CD4-positive, alpha-beta T cell treated with Interleukin-6 for 4 hours (primary cell): Measurements from ENCODE around the gene GAMT.

ENCODE experiments used
- DNase-seq: peaks from one replicate; pipeline ENCODE4 v3.0.0-alpha.2; 2020; ENCODE audit warnings: mixed read lengths

GAMT gene

DNA sequence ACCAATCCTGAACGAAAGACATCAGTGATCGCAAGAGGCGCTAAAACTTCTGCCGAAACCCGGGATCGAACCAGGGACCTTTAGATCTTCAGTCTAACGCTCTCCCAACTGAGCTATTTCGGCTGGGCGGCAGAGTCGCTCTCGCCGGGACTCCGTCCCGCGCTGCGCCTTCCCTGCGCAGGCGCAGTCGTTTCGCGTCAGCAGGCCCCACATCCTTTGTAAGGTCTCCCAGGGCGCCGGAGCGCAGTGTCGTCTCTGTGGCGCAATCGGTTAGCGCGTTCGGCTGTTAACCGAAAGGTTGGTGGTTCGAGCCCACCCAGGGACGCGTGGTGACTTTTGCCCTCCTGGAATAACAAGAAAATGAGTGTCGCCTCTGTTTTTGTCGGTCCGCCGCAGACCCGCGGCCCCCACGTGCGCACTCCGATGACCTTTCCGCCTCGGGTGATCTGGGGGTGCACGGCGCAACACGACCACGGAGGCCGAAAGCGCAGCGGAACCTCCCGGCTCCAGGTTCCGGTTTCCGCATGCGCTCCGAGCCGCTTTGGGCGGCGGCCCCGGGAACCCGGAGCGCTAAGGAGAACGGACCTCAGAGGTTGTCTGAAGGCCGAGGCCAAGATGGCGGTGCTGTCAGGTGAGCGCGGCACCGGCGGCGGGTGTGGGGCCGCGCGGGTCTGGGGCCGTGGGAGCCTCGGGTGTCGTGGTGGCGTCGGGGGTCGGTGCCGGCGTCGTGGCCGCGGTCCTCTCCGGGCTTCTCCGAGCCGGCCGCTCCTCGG lies 17.8 kb downstream of the GAMT start, which contains the start of gene NDUFS7:
Gene NDUFS7, plus strand, starts transcription at position 596 of the 773 bp plus-strand sequence. Its CDS starts 20 bp downstream, at position 616.
- DNase-seq: peak; percentile 91

DNA sequence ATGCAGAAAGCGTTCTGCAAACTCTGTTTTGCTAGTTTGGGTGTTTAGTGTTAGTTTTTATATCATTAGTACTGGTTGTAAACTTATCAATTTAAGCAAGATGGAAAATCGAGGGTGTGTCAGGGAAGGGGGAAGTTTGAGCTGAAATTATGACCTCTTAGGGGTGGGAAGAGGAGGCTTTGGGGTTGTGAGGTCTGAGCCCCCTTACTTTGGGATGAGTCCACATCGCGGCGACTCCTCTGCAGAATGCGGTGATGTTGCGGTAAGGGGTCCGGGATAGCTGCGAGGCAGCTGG lies 18.4 kb downstream of the GAMT start:
- no peak for DNase-seq

DNA sequence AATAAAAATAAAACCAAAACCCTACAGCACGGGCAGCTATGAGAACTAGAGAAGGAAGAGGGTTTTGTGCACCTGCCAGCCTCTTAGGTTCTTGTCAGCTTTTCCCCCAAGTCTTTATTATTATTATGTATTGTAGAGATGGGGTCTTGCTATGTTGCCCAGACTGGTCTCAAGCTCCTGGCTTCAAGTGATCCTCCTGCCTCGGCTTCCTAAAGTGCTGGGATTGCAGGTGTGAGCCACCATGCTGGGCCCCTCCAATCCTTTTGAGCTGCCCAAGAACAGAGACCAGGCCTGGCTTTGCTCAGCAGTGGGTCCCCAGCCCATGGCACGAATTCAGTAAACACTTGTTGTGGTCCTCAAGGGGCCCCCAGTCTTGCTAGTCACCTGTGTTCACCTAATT lies 19.1 kb downstream of the GAMT start:
- DNase-seq: no peak

DNA sequence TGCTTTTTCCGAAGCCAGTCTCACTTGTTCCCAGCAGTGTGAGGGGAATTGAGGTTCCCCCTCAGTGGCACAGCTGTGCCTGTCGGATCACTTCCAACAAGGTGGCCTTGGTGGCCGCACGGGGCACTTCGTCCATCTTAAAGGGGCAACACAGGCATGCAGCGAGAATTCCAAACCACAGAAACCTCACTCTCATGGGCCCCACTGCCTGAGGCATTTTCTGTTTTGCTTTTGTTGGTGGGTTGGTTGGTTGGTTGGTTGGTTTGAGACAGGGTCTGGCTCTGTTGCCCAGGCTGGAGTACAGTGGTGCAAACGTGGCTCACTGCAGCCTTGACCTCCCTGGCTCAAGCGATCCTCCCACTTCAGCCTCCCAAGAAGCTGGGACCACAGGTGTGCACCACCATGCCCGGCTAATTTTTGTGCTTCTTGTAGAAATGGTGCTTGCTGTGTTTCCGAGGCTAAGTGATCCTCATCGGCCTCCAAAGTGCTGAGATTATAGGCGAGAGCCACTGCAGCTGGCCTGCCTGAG lies 21.3 kb downstream of the GAMT start:
- DNase-seq: no peak

DNA sequence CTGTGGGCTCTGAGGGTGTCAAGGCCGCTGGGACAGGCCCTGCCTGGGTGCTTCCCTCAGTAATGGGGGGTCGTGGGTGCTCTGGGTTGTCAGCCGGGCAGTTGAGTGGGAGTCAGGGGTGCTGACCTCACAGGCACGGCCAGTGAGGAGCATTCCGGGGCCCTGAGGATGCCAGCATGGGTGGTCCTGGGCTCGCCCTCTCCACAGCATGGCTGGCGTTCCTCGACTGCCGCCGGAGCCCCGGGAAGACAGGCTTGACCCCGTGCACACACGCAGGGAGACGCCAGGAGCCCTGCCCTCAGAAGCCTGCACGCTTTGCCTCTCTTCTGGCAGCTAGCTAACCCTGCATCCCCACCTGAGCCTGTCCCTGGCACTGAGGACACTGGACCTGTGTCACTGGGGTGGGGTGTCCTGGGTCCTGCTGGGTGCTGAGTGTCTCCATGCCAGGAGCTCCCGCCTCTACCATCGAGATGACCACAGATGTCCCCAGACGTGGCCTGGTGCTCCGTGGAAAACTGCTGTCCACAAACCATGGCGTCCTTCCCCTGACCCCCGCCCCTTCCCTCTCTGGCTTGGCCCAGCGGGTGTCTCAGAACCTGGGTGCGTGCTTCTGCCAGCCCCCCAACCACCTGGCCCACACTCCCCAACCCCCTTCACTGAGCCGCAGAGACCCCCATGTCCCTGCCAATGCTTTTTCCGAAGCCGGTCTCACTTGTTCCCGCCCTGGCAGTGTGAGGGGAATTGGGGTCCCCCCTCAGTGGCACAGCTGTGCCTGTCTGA lies 22.0 kb downstream of the GAMT start:
- no peak for DNase-seq

DNA sequence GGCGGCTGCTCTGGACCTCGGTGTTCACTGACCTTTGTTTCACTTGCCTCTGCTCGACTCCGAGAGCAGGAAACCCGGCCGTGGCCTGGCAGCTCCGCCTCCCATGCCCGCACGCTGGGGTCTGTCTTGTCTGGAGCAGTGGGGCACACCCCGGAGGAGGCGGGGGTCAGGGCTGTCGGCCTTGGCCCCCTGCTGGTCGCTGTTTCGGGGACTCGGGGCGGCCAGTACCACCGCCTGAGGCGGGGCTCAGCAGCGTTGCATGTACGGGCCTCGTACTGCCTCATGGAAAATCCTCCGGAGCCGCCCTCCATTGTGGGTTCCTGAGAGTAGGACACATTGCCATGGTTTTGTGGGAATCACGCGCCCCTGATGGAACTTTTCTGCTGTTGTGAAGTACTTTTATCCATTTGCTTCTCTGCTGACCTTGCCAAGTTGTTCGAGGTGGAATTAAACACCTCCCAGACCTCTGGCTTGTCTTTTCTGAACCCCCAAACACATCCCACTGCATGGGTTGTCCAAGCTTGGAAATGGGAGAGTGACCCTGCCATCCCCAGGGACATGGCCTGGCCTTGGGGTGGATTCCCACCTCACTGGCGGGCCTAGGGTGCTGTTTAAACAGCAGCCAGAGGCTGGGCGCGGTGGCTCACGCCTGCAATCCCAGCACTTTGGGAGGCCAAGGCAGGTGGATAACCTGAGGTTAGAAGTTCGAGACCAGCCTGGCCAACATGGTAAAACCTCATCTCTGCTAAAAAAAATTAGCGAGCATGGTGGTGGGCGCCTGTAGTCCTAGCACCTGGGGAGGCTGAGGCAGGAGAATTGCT lies 23.2 kb downstream of the GAMT start:
- no peak for DNase-seq

DNA sequence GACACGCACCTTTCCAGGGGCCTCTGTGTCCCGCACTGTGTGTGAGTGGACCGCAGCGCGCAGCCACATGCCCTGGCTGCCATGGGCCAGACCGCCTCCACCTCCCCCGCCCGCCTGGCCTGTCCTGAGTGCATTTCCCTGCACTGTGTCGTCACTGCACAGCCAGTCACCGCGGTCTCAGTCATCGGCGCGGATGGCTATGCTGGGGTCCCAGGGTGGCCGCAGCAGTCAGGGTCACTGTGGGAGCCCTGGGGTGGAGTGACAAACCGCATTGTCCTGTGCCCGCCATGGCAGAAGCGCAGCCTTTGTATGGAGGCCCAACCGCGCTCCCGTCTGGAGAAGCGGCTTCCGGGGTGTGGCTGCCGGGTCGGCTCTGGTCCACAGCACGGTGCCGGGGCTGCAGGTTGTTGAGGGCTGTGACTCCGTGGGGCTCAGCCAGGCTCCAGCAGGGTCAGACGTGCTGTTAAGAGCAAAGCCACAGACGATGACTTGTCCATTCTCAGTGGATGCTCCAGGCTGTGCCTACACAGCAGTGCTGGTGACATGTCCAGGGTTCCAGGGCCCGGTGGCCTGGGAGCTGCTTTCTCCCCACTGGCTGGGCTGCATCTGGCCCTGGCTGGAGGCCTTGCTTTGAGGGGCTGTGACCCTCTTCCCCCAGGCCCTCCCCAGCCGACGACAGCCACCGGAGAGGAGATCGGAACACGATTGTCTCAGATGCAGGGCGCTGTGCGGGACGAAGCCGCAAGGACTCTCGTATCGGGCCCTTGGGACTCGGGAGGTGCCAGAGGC lies 24.0 kb downstream of the GAMT start:
- DNase-seq: no peak

DNA sequence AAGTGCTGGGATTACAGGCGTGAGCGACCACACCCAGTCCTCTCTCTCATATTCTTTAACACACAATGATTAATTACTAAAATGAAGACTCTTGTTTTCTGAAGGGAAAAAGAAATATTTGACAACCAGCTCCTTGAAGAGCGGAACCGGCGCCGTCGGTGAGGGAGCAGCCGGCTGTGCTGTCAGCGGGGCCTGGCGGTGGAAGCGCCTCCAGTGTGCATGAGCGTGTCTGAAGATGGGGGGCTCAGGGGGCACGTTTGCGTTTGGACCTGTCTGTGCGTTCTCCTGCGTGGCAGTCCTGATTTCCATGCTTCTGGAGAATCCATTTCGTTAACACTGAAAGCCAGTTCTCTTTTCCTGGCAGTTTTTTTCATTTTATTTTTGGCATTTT lies 24.9 kb downstream of the GAMT start:
- DNase-seq: no peak

DNA sequence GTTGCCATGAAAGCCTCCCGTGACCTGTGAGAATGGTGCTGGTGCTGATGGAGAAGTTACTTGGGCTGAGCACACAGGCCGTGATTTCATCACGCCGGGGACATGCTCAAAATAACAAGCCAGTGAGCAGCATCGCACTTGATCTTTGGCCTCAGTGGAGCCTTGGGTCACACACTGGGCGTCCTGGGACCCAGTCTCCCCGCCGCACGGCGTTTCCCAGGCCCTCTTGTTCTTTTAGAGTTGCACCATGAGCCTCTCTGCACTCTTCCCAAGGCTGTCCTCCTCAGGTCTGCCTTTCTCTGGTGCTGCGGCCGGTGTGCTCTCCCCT lies 27.1 kb downstream of the GAMT start:
- DNase-seq: no peak

DNA sequence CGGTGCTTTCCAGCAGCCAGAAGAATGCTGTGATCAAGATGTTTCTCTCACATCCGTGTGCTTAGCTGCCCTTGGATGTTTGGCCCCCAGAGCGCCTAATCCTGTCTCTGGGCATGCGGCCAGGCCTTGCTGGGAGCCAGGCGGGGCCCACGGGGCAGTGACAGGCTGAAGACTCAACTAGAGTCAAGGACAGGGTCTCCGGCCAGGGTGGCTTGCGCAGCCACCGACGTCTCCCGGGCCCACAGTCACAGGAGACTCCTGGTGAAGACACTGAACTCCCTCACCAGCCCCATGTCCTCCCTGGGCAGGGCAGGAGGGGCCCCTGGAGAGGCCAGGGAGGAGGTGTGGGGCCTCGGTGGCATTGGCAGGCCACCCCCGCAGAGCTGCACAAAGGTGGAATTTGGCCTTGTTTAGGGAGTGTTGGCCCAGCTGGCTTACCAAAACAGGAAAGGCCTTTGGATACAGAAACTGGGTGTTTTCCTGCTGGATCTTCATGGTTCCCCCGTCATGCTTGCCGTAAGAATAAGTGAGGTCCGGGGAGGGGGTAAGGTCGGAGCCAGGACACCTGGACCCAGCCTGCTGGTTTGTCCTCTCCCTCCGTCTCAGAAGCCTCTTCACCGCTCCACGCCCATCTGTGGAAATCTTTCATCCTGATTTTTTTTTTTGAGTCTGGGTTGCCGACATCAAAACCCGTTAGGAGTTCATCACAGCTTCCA lies 27.6 kb downstream of the GAMT start:
- DNase-seq: no peak

DNA sequence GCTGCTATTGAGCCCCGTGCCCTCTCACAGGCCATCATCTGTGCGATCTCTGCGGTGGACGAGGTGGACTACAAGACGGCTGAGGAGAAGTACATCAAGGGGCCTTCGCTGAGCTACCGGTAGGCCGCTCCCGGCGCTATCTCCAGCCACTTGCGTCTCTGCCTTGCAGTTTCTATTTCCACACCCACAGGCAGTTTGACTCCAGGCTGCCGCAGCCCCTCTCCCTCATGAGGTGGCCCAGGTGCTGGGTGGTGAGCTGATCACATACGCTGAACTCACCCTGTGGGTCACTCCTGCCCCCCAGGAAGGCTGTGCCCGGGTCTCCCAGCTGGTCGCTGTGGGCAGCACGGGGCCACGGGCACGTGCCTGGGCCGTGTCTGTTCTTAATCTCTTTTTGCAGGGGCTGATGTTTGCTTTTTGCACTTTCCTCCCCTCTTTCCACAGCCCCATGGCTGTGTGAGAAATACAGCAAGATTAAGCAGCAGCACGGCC lies 28.3 kb downstream of the GAMT start:
- no peak for DNase-seq

DNA sequence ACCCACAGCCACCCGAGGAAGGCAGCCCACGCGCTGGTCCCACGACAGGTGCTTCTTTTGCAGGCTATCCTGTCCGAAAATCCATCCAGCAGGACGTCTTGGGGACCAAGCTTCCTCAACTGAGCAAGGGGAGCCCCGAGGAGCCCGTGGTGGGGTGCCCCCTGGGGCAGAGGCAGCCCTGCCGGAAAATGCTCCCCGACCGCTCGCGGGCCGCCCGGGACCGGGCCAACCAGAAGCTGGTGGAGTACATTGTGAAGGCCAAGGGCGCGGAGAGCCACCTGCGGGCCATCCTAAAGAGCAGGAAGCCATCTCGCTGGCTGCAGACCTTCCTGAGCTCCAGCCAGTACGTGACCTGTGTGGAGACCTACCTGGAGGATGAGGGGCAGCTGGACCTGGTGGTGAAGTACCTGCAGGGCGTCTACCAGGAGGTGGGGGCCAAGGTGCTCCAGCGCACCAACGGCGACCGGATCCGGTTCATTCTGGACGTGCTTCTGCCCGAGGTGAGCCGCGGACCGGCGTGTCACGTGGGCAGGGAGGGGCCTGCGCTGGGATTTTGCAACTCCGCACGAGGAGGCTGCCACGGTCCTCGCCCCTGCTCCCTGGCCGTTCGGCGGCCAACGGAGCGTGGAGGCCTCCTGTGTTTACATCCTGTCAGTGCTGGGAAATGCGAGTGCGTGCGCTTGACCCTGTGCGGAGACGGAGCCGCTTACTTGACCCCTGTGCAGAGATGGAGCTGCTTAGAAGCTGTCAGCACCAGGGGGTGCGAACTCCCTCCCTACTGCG lies 30.6 kb downstream of the GAMT start:
- no peak for DNase-seq

DNA sequence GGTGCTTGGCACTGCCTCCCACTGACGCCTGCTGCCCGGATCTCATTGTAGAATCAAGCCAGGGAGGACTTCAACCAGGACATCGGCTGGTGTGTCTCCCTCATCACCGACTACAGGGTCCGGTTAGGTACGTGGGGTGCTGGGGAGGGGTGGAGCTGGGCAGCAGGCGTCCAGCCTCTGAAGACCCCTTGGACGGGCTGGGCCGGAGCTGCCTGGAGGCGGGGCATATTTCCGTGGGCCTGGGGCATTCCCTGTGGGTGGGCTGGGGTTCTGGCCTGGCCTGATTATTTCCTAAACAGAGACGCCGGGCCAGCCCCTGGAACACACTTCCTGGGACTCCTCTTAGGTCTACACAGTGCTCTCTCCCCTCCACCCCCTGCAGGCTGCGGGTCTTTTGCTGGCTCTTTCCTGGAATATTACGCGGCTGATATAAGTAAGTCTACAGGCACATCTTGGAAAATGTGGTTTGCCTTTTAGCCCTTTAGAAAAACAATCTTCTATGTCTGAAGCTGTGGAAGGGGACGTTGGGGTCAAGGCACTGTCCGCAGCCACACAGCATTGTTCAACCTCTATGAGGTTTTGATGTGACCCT lies 32.0 kb downstream of the GAMT start:
- no peak for DNase-seq

DNA sequence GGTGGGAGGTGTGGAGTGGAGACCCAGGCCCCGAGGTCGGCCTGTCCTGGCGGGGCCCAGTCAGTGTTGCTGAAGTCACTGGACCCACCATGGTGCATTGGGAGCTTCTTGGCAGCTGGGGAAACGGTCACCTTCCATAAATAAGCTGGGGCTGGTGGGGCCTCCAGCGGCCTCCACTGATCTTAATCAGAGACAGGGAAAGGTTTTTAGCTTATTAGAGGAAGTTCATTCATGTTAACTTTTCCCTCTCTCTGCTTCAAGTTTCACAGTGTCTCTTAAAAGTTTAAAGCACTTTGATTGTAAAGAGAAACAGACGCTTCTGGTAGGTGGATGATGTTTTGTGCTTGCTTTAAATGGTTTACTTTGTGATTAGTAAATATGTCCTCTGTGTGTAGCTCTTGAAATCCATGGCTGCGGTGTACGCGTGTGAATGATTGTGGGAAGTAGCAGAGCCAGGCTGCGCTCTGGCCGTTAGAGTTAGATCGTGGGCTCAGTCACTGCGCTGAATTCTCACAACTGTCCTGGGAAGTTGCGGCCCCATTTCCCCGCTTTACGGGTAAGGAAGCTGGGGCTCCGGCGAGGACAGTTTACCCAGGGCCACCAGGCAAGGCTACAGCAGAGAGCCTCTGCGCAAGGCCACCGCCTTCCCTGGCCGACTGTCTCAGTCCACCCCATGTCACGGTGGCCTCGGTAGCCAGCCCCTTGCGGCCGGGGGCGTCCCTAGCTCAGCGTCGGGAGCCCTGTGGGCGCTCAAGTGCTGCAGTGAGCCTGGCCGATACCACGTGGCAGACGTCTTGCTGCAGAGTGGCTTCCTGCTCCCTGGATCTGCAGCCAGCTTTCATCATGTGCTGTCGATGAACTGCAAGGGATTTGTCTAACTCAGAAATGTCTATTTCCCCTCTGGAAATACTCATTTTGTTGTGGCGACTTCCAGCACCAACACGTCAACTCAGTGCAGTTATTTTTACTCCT lies 34.2 kb downstream of the GAMT start:
- DNase-seq: no peak

DNA sequence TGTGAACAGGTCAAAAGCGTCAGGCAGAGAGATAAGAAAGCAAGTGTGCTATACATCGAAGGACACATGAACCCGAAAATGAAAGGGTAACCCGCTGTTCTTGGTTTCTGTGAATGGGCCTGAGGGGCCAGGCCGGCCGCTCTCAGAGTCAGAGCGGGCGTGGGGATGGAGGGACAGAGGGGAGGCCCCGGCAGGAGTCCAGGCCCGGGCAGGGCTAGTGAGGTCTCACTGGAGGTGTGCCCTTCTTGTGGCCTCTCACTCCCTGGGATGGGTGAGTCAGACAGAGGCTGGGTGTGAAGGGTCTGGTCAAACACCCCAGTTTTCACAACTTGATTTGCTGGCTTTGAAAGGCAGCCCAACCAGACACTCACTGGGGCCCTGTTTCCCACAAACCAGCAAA lies 35.0 kb downstream of the GAMT start:
- DNase-seq: no peak

DNA sequence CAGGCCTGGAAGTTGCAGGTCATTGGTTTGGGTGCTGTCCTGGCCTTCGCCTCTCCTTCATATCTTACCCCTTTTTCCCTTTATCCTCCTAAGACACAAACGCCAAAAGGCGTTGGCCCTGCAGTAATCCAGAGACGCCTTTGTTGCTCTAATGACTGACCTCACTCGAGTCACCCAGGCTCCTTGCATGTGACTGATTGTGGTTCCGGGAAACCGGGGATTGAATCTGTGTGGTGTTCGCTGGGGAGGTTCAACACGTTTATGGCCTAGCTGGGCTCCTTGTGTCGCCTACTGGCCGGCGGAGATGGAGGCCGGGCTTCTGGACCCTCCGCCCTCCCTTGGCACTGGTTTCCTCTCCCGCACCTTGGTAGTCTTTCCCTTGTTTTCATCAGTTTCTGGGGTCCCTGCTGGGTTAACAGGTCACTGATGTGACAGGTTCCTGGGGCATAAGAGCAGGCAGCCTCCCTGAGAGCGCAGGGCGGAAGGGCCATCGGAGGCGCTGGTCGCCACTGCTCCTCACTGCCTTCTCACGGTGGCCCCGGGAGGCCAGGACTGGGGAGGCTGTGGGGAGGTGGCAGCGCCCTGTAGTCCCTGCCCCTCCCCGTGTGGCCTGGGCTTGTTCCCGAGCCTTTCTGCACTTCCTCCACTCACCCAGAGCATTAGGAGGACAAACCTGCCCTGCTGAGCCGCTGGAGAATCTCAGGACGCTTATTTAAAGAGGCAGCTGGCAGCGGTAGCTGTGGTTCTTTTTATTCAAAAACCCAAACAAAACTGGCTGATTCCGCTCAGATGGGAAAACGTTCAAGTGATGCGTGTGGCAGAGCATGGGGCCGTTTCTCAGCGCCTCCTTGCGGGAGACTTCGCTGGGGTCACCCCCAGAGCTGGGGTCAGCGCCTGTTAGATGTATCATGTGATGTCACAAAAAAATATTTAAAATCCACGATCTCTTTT lies 35.7 kb downstream of the GAMT start:
- DNase-seq: no peak

DNA sequence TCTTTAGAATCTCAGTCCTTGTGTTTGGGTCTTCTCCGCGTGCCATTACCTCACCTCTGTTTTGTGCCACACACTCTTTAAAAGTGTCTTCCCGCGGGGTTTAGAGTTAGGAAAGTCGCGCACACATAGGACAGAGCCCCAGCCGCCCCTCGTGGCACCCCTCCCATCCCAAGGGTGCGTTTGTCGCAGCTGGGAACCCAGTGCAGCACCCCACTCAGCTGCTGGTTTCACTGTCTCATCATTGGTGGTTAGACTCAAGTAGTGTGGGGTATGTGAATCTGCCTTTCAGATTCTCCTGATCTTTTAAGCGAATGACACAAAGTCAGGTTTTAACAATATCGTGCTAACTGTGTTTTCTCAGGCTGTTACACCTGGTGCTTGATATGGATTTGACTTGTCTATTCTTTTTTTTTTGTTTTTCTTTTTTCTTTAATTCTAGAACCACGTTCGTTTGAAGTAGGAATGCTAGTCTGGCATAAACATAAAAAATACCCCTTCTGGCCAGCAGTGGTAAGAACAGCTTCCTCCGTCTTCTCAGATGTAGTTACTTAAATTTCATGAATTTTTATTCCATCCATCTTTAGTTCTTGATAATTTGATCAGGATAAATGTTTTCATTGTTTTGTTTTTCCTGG lies 37.2 kb downstream of the GAMT start:
- DNase-seq: peak; percentile 32

DNA sequence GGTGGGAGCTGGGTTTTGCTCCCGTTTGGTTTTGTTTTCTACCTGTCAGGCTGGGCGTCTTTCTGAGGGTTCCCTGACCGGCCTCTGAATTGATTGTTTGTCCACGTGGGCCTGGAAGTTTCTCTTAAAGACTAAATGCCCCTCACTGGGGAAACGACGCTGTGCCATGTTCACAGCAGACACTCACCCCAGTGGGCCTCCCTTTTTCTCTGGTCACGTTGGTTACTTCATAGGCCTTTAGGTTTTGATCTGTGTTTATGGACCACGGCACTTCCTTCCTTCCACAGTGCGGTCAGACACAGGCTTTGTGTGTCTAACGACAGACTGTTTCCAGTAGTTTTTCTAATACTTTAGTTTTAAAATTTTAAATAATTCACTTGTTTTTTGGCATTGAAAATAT lies 37.7 kb downstream of the GAMT start:
- DNase-seq: peak; percentile 34
